ENCODE results near the gene ACCS.

- TF ChIP-seq CTCF (IDR thresholded peaks at IDR 0.05) (no peak), POLR2A (IDR thresholded peaks at IDR 0.05) (no peak), EP300 (IDR thresholded peaks at IDR 0.05) (no peak), POLR2AphosphoS5 (IDR thresholded peaks at IDR 0.05) (no peak)
These were observed 5.1 kb downstream of the ACCS start for GRCh38 chr11:44071157-44071556.

All from suprapubic skin (tissue), 4 donors.